Parathyroid adenoma (tissue), 2 donors: ENCODE results near the gene SCN1B.

Experiments used
- H2AFZ ChIP-seq: fragments of 300-600 bp; sonication (generic); one replicate; pipeline ENCODE4 v1.7.0; 2017; ENCODE audit warnings: antibody characterized with exemption, mild to moderate bottlenecking
- H3K27ac ChIP-seq: fragments of 300-600 bp; sonication (generic); one replicate; pipeline ENCODE4 v1.7.0; 2017
- H3K27me3 ChIP-seq: fragments of 300-600 bp; sonication (generic); one replicate; pipeline ENCODE4 v1.7.0; 2017; ENCODE audit warnings: low read length; ENCODE audit not compliant: control insufficient read depth, insufficient read depth
- H3K36me3 ChIP-seq: fragments of 300-600 bp; sonication (generic); one replicate; pipeline ENCODE4 v1.7.0; 2017; ENCODE audit warnings: low read length; ENCODE audit not compliant: control insufficient read depth, insufficient read depth
- H3K4me1 ChIP-seq: fragments of 300-600 bp; sonication (generic); one replicate; pipeline ENCODE4 v1.7.0; 2017; ENCODE audit warnings: control low read depth
- H3K4me2 ChIP-seq: fragments of 300-600 bp; sonication (generic); one replicate; pipeline ENCODE4 v1.7.0; 2017; ENCODE audit warnings: low read length
- H3K4me3 ChIP-seq: fragments of 300-600 bp; sonication (generic); one replicate; pipeline ENCODE4 v1.7.0; 2017; ENCODE audit warnings: low read depth, low read length
- H3K79me2 ChIP-seq: fragments of 300-600 bp; sonication (generic); one replicate; pipeline ENCODE4 v1.7.0; 2017; ENCODE audit warnings: control low read depth
- H3K9ac ChIP-seq: fragments of 300-600 bp; sonication (generic); one replicate; pipeline ENCODE4 v1.7.0; 2017; ENCODE audit warnings: mild to moderate bottlenecking
- H3K9me3 ChIP-seq: fragments of 300-600 bp; sonication (generic); one replicate; pipeline ENCODE4 v1.7.0; 2017; ENCODE audit warnings: low read length; ENCODE audit not compliant: control insufficient read depth
- CTCF ChIP-seq: fragments of 300-600 bp; sonication (generic); IDR thresholded peaks from one replicate; pipeline ENCODE4 v1.7.0; 2017; ENCODE audit warnings: antibody characterized with exemption, mild to moderate bottlenecking
- donor health status: primary hyperparathyroidism.

The SCN1B gene

DNA sequence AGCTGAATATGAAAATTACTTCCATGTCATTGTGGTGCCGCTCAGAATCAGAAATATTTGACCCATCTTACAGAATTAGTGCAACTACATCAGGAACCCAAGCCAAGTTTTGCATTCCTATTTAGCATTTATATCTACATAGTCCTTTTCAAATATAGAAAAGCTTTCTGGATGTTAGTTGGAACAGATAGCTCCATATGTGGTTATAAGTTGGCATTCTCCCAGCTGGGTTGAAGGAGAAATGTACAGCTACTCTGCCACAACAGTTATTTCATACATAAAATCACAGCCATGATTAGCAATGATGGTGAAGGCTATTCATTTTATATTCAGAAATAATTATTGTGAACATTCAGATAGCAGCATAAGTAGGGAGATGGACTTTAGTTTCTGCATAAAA, 39.4 kb downstream of the SCN1B start:
- no peak overlapping the region for H3K4me2 ChIP-seq
- H3K27ac ChIP-seq, result no peak overlapping the region
- no peak overlapping the region for H2AFZ ChIP-seq

DNA sequence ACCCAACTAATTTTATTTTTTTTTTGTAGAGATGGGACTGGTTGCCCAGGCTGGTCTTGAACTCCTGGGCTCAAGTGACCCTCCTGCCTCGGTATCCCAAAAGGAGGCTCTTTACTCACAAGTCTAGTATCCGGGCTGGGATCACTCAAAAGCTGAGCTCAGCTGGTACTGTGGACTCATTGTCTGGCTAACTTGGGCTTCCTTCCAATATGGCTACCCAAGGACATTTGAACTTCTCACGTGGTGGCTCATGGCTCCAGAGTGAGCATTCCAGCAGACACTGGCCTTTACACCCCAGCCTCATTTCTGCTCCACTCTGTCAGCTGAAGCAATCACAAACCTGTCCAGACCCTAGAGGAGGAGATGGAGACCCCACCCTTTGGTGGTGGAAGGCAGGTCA, 40.2 kb downstream of the SCN1B start:
- H3K4me1 ChIP-seq, result peaks cover 18% of the 10 kb centered on the region
- no peak overlapping the region for H2AFZ ChIP-seq
- H3K27ac ChIP-seq, result no peak overlapping the region
- H3K9ac ChIP-seq, result no peak overlapping the region
- TF ChIP-seq CTCF, result no peak
- H3K36me3 ChIP-seq, result no peaks in the 10 kb centered on the region
- H3K9me3 ChIP-seq, result no peaks in the 10 kb centered on the region
- H3K27me3 ChIP-seq, result no peaks in the 10 kb centered on the region
- H3K79me2 ChIP-seq, result no peaks in the 10 kb centered on the region
- no peak overlapping the region for H3K4me3 ChIP-seq
- no peak overlapping the region for H3K4me2 ChIP-seq

More for the DNA sequence above, 39.4 kb downstream of the SCN1B start:
- H3K4me3 ChIP-seq, result no peak overlapping the region
- peaks cover 18% of the 10 kb centered on the region for H3K4me1 ChIP-seq
- H3K27me3 ChIP-seq, result no peaks in the 10 kb centered on the region
- no peak for TF ChIP-seq CTCF
- no peaks in the 10 kb centered on the region for H3K9me3 ChIP-seq
- no peaks in the 10 kb centered on the region for H3K79me2 ChIP-seq
- no peaks in the 10 kb centered on the region for H3K36me3 ChIP-seq
- H3K9ac ChIP-seq, result no peak overlapping the region

DNA sequence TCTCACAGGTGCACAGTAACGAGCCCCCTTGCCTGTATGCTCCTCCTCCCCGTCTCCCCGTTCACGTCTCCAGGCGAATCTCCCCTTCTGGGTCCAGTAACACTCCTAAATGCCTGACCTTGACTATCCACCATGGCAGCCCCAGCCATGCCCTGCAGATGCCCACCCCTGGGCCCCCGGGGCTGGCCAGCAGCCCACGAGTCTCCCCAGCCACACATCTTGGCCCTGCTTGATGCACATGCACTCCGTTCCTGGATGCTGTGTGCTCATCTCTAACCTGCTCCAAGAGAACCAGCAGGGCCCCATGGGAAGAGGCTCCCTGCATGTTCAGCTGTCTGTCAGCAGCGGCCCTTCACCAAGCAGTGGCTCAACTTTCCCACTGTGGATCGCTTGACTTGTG, 43.2 kb downstream of the SCN1B start:
- Histone ChIP-seq H3K4me2 (no peak overlapping the region), H3K27me3 (no peaks in the 10 kb centered on the region), H3K36me3 (no peaks in the 10 kb centered on the region), H3K9ac (no peak overlapping the region), H3K79me2 (no peaks in the 10 kb centered on the region), H3K4me1 (peaks cover 7% of the 10 kb centered on the region), H2AFZ (no peak overlapping the region), H3K27ac (no peak overlapping the region), H3K4me3 (no peak overlapping the region), H3K9me3 (no peaks in the 10 kb centered on the region)
- TF ChIP-seq CTCF, result no peak

- no peak overlapping the region for H3K27ac ChIP-seq
Measured at GRCh38 chr19:35073941-35074340, 43.7 kb downstream of the SCN1B start.

More at GRCh38 chr19:35073941-35074340, 43.7 kb downstream of the SCN1B start:
- no peak overlapping the region for H3K9ac ChIP-seq
- no peaks in the 10 kb centered on the region for H3K27me3 ChIP-seq
- H3K4me1 ChIP-seq, result peaks cover 2% of the 10 kb centered on the region
- TF ChIP-seq CTCF, result no peak
- H3K4me2 ChIP-seq, result no peak overlapping the region
- no peak overlapping the region for H3K4me3 ChIP-seq
- H3K79me2 ChIP-seq, result no peaks in the 10 kb centered on the region
- no peaks in the 10 kb centered on the region for H3K36me3 ChIP-seq
- no peaks in the 10 kb centered on the region for H3K9me3 ChIP-seq
- H2AFZ ChIP-seq, result no peak overlapping the region
